HEK293 (cell line): Measurements from ENCODE around the gene IL23A.

ENCODE experiments used
- CTCF ChIA-PET: fragments of 350-600 bp; formaldehyde crosslinking; extraction: SDS; loops from one replicate; lab custom pipeline; 2021; ENCODE audit warnings: antibody characterized with exemption; lab: Yijun Ruan, JAX
- POLR2A ChIA-PET: fragments of 300-600 bp; formaldehyde crosslinking; extraction: SDS; loops from one replicate; lab custom pipeline; 2020; ENCODE audit warnings: antibody characterized with exemption, inconsistent platforms; lab: Yijun Ruan, JAX
- H3K27ac ChIP-seq: fragments of 200-500 bp; sonication (Bioruptor generic); 2 replicates; pipeline ENCODE4 v1.5.1; 2014; ENCODE audit warnings: low read depth, low read length, control low read depth, inconsistent platforms; ENCODE audit errors: extremely low read depth
- H3K36me3 ChIP-seq, 2 experiments: fragments of 200-500 bp in 1 of 2; sonication (Bioruptor generic) in 1 of 2; 1 replicate in 1 of 2; 2 replicates in 1 of 2; pipeline ENCODE4 v1.5.1; 2014 to 2017; ENCODE audit warnings: inconsistent platforms in 2 of 2, low read length in 2 of 2; ENCODE audit not compliant: control insufficient read depth in 2 of 2, insufficient read depth in 1 of 2
- H3K4me1 ChIP-seq: fragments of 200-500 bp; sonication (Bioruptor generic); 2 replicates; pipeline ENCODE4 v1.5.1; 2014; ENCODE audit warnings: mild to moderate bottlenecking, low read length, inconsistent platforms; ENCODE audit not compliant: control insufficient read depth, insufficient read depth
- H3K4me3 ChIP-seq: 2 replicates; pipeline ENCODE4 v1.5.1; 2011; ENCODE audit warnings: low read depth, mild to moderate bottlenecking, control low read depth, low read length, moderate library complexity
- H3K9me3 ChIP-seq: fragments of 200-500 bp; sonication (Bioruptor generic); 2 replicates; pipeline ENCODE4 v1.5.1; 2014; ENCODE audit warnings: low read depth, low read length, inconsistent platforms; ENCODE audit not compliant: control insufficient read depth, insufficient read depth
- PRDM1 ChIP-seq: fragments of 450-650 bp; formaldehyde crosslinking; IDR thresholded peaks from 2 replicates; pipeline ENCODE4; 2016; ENCODE audit warnings: missing biosample characterization, missing genetic modification characterization
- ZBTB20 ChIP-seq: fragments of 450-650 bp; formaldehyde crosslinking; IDR thresholded peaks from 2 replicates; pipeline ENCODE4 v1.5.1; 2016; ENCODE audit warnings: missing biosample characterization, missing genetic modification characterization
- ZFP41 ChIP-seq: fragments of 450-650 bp; formaldehyde crosslinking; IDR thresholded peaks from 2 replicates; pipeline ENCODE4 v1.5.1; 2016; ENCODE audit warnings: missing biosample characterization, missing genetic modification characterization, borderline replicate concordance
- ZNF292 ChIP-seq: fragments of 450-650 bp; formaldehyde crosslinking; IDR thresholded peaks from 2 replicates; pipeline ENCODE4 v1.5.1; 2016; ENCODE audit warnings: low read depth, missing biosample characterization, missing genetic modification characterization, borderline replicate concordance
- ZNF37A ChIP-seq: fragments of 450-650 bp; IDR thresholded peaks from 2 replicates; pipeline ENCODE4 v1.5.1; 2018; ENCODE audit warnings: missing biosample characterization, missing genetic modification characterization
- ZNF426 ChIP-seq: fragments of 450-650 bp; formaldehyde crosslinking; IDR thresholded peaks from 2 replicates; pipeline ENCODE4 v1.5.1; 2017; ENCODE audit warnings: missing biosample characterization, missing genetic modification characterization, mild to moderate bottlenecking, inconsistent platforms, moderate library complexity
- ZNF621 ChIP-seq: fragments of 450-650 bp; formaldehyde crosslinking; IDR thresholded peaks from 2 replicates; pipeline ENCODE4 v1.5.1; 2017; ENCODE audit warnings: missing biosample characterization, missing genetic modification characterization
- ZNF707 ChIP-seq: fragments of 450-650 bp; formaldehyde crosslinking; IDR thresholded peaks from 2 replicates; pipeline ENCODE4 v1.5.1; 2016; ENCODE audit warnings: missing biosample characterization, missing genetic modification characterization
- ZSCAN30 ChIP-seq: fragments of 450-650 bp; IDR thresholded peaks from 2 replicates; pipeline ENCODE4 v1.5.1; 2018; ENCODE audit warnings: missing biosample characterization, mild to moderate bottlenecking, missing genetic modification characterization, moderate library complexity
- ZXDB ChIP-seq: fragments of 450-650 bp; formaldehyde crosslinking; IDR thresholded peaks from 2 replicates; pipeline ENCODE4 v1.5.1; 2016; ENCODE audit warnings: missing biosample characterization, missing genetic modification characterization
- TF ChIP-seq, protein P1 (sequence below): fragments of 450-650 bp; formaldehyde crosslinking; IDR thresholded peaks from 2 replicates; pipeline ENCODE4 v1.5.1; 2016; ENCODE audit warnings: missing biosample characterization, missing genetic modification characterization
- TF ChIP-seq, protein P2 (sequence below): IDR thresholded peaks from 2 replicates; pipeline ENCODE4 v1.6.1; 2011; ENCODE audit warnings: mild to moderate bottlenecking, low read depth, low read length, borderline replicate concordance
- TF ChIP-seq, protein P3 (sequence below): fragments of 450-650 bp; formaldehyde crosslinking; conservative IDR thresholded peaks from 2 replicates; pipeline ENCODE4 v1.5.1; 2016; ENCODE audit warnings: low read depth, missing biosample characterization, missing genetic modification characterization

The IL23A gene

DNA sequence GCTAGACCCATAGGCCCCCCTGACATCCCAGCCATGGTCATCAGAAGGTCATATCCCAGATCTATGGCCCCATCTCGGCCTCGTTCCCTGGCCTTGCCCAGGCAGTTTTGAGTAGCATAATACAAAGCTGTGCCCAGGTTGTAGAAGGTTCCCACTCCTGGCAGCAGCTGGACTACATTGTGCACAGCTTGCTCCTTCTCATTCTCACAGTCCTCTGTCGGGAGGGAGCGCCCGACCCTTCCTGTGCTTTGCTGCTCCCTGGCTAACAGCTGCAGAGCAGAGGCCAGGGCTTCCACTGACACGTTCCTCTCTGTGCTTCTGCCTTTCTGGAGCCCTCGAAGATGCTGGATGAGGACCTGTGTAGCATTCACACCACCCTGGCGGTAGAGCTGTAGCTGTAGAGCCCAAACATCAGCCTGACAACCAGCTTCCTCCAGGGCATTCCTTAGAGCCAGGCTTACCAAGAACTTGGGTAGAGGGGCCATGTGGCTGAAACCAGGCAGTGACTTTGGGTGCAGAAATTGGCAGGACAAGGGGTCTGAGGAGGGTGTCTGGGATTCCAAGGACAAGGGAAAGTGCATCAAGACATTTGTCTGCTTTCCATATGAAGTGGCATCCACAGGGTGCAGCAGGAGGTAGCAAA is 22.9 kb downstream of the IL23A start (continued):
- no peak for TF ChIP-seq ZXDB
- TF ChIP-seq, protein P1, sequence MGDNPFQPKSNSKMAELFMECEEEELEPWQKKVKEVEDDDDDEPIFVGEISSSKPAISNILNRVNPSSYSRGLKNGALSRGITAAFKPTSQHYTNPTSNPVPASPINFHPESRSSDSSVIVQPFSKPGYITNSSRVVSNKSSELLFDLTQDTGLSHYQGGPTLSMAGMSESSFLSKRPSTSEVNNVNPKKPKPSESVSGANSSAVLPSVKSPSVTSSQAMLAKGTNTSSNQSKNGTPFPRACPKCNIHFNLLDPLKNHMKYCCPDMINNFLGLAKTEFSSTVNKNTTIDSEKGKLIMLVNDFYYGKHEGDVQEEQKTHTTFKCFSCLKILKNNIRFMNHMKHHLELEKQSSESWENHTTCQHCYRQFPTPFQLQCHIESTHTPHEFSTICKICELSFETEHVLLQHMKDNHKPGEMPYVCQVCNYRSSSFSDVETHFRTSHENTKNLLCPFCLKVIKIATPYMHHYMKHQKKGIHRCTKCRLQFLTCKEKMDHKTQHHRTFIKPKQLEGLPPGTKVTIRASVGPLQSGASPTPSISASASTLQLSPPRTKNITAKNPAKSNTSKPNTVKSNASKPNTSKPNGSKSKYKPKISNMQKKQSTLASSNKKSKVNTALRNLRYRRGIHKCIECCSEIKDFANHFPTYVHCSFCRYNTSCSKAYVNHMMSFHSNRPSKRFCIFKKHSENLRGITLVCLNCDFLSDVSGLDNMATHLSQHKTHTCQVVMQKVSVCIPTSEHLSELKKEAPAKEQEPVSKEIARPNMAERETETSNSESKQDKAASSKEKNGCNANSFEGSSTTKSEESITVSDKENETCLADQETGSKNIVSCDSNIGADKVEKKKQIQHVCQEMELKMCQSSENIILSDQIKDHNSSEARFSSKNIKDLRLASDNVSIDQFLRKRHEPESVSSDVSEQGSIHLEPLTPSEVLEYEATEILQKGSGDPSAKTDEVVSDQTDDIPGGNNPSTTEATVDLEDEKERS: no peak
- no peak for TF ChIP-seq ZNF292 (tag by site-specific recombination)
- TF ChIP-seq ZNF426 (tag by site-specific recombination): no peak

DNA sequence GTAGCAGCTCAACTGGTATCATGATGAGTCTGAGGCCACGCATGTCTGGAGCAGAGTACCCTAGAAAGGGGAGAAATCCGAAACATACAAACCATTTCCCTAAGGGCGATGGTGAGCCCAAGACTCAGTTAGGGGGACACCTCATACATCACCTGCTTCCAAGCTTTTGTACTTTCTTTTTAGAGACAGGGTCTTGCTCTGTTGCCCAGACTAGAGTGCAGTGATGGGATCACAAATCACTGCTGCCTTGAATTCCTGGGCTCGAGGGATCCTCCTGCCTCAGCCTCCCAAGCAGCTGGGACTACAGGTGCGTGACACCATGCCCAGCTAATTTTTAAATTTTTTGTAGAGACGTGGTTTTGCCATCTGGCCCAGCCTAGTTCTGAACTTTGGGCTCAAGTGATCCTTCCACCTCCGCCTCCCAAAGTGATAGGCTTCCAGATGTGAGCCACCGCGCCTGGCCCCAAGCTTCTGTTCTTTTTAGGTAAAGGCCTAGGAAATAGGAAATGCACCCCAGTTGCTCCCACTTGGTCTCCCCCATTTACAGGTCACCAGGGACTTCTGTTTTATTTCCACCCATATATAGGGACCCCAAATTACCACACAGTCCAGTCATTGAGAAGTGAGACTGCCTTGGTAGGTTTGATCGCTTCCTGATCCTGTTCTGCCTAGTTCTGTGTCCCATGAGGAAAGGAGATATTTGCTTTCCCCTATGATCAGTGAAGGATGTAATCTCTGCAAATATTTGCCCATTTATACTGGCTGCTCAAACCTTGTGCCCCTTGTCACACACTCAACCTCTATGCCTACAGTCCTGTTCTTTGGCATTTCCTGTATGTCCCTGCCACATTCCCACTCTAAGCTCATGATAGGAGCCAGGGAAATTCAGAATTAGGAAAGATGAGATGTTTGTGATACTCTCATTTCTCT is 23.7 kb downstream of the IL23A start, which contains the start of gene APOF:
TSS of gene APOF (minus strand) at position 728 of the 930 bp plus-strand sequence. CDS start at position 616, 112 bp downstream.
- POLR2A ChIA-PET: interaction anchor here (0.6 to 1.4 kb wide), 2 partner anchors 87 to 370 kb away, joined by 3 read pairs; partner anchors contain the start of gene TIMELESS
- H3K9me3 ChIP-seq: no peaks in the 10 kb centered on the region
- CTCF ChIA-PET: interaction anchor here (0.6 to 1.6 kb wide), 2 partner anchors 102 to 300 kb away, joined by 4 read pairs; no protein-coding TSS in a partner anchor
- H3K36me3 ChIP-seq: no peaks in the 10 kb centered on the region
- no peak for TF ChIP-seq ZBTB20 (tag by site-specific recombination)
- no peaks in the 10 kb centered on the region; the same call in 1 of the 2 replicates for H3K4me1 ChIP-seq
- H3K27ac ChIP-seq: no peak within 1 kb of the TSS
- no peak within 1 kb of the TSS for H3K4me3 ChIP-seq

DNA sequence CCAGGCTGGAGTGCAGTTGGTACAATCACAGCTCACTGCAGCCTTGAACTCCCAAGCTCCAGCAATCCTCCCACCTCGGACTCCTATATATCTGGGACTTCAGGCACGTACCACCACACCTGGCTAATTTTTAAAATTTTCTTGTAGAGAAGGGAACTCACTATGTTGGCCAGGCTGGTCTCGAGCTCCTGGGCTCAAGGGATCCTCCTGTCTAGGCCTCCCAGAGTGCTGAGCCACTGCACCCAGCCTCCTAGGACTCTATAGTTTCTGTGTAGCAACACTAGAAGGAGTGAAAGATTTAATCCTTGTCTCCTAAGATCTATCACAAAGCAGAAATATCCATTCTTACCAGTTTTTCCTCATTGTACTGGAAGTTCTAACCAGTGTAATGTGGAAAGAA is 28.3 kb downstream of the IL23A start:
- CTCF ChIA-PET: no interaction called here
- Histone ChIP-seq H3K27ac (no peak overlapping the region), H3K4me1 (no peaks in the 10 kb centered on the region), H3K9me3 (no peaks in the 10 kb centered on the region), H3K4me3 (no peak overlapping the region), H3K36me3 (no peaks in the 10 kb centered on the region)
- POLR2A ChIA-PET: no interaction called here
- no peak for TF ChIP-seq ZSCAN30 (tag by site-specific recombination)
- no peak for TF ChIP-seq ZNF37A
- TF ChIP-seq ZNF707 (tag by site-specific recombination): no peak
- no peak for TF ChIP-seq PRDM1 (tag by site-specific recombination)
- TF ChIP-seq ZNF621 (tag by site-specific recombination): no peak
- no peak for TF ChIP-seq ZFP41
- TF ChIP-seq, protein P2, sequence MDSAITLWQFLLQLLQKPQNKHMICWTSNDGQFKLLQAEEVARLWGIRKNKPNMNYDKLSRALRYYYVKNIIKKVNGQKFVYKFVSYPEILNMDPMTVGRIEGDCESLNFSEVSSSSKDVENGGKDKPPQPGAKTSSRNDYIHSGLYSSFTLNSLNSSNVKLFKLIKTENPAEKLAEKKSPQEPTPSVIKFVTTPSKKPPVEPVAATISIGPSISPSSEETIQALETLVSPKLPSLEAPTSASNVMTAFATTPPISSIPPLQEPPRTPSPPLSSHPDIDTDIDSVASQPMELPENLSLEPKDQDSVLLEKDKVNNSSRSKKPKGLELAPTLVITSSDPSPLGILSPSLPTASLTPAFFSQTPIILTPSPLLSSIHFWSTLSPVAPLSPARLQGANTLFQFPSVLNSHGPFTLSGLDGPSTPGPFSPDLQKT: no peak
- TF ChIP-seq, protein P3, sequence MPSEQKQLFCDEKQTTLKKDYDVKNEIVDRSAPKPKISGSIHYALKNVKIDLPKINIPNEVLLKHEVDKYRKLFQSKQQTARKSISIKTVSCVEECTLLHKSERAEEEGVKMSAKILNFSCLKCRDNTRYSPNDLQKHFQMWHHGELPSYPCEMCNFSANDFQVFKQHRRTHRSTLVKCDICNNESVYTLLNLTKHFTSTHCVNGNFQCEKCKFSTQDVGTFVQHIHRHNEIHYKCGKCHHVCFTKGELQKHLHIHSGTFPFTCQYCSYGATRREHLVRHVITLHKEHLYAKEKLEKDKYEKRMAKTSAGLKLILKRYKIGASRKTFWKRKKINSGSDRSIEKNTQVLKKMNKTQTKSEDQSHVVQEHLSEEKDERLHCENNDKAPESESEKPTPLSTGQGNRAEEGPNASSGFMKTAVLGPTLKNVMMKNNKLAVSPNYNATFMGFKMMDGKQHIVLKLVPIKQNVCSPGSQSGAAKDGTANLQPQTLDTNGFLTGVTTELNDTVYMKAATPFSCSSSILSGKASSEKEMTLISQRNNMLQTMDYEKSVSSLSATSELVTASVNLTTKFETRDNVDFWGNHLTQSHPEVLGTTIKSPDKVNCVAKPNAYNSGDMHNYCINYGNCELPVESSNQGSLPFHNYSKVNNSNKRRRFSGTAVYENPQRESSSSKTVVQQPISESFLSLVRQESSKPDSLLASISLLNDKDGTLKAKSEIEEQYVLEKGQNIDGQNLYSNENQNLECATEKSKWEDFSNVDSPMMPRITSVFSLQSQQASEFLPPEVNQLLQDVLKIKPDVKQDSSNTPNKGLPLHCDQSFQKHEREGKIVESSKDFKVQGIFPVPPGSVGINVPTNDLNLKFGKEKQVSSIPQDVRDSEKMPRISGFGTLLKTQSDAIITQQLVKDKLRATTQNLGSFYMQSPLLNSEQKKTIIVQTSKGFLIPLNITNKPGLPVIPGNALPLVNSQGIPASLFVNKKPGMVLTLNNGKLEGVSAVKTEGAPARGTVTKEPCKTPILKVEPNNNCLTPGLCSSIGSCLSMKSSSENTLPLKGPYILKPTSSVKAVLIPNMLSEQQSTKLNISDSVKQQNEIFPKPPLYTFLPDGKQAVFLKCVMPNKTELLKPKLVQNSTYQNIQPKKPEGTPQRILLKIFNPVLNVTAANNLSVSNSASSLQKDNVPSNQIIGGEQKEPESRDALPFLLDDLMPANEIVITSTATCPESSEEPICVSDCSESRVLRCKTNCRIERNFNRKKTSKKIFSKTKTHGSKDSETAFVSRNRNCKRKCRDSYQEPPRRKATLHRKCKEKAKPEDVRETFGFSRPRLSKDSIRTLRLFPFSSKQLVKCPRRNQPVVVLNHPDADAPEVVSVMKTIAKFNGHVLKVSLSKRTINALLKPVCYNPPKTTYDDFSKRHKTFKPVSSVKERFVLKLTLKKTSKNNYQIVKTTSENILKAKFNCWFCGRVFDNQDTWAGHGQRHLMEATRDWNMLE (tag by site-specific recombination): no peak
